A172 (cell line): ENCODE data around the gene TTLL1. TPM values are rescaled to one million over a fixed set of nuclear protein-coding genes. Genes with fewer than 3 reads are reported as not detected.
A peak's percentile ranks its signal among the peaks of the same experiment; 100 is the strongest.

Source experiments
- DNase-seq: peaks from one replicate; pipeline ENCODE4 v3.0.0-alpha.2; 2015; ENCODE audit warnings: low spot score
- total RNA-seq: library from RNA; depleted of rRNA; stranded (reverse); fragments of >200 nt; shearing (Covaris generic); gene quantifications from 2 replicates; pipeline ENCODE4 v1.2.3, GENCODE V29; 2014; rRNA removed

The TTLL1 gene
- 4.7 and 6.6 TPM in 2 replicates for total RNA-seq

GRCh38 chr22:43088984-43089717, at the start of gene TTLL1:
Gene TTLL1, minus strand, starts transcription at chr22:43089391. Its CDS starts 13,805 bp downstream, at chr22:43075586.
- DNase-seq = peak; percentile 59

GRCh38 chr22:43136801-43137200, 47.6 kb upstream of the TTLL1 start:
- DNase-seq = no peak

- DNase-seq = no peak
Observed at GRCh38 chr22:43136255-43136654, 47.1 kb upstream of the TTLL1 start.

GRCh38 chr22:43135565-43135964, 46.4 kb upstream of the TTLL1 start:
- no peak for DNase-seq

GRCh38 chr22:43134553-43134952, 45.4 kb upstream of the TTLL1 start:
- no peak for DNase-seq

- no peak for DNase-seq
Observed at GRCh38 chr22:43133401-43133800, 44.2 kb upstream of the TTLL1 start.

- DNase-seq = no peak
Observed at GRCh38 chr22:43131773-43132501, 42.7 kb upstream of the TTLL1 start.

- DNase-seq = no peak
Observed at GRCh38 chr22:43129426-43130425, 40.5 kb upstream of the TTLL1 start.

GRCh38 chr22:43128928-43129424, 39.8 kb upstream of the TTLL1 start:
- DNase-seq = peak; percentile 19

- no peak for DNase-seq
Observed at GRCh38 chr22:43128116-43128515, 38.9 kb upstream of the TTLL1 start.

- DNase-seq = peak; percentile 36
Observed at GRCh38 chr22:43127166-43127908, 38.1 kb upstream of the TTLL1 start.

- DNase-seq = peak; percentile 82
Observed at GRCh38 chr22:43126501-43127165, 37.4 kb upstream of the TTLL1 start.

- no peak for DNase-seq
Observed at GRCh38 chr22:43118953-43119458, 29.8 kb upstream of the TTLL1 start.

GRCh38 chr22:43118024-43118849, 29.0 kb upstream of the TTLL1 start:
- DNase-seq = no peak

- no peak for DNase-seq
Observed at GRCh38 chr22:43116932-43117331, 27.7 kb upstream of the TTLL1 start.

GRCh38 chr22:43114958-43115357, 25.8 kb upstream of the TTLL1 start:
- no peak for DNase-seq

- no peak for DNase-seq
Observed at GRCh38 chr22:43113526-43114251, 24.5 kb upstream of the TTLL1 start.

GRCh38 chr22:43110927-43111623, 21.9 kb upstream of the TTLL1 start:
- DNase-seq = no peak
